Activated naive CD4-positive, alpha-beta T cell (primary cell): Measurements from ENCODE around the gene CELA2B.

Experiments used
- DNase-seq, 4 experiments: peaks; one replicate each; lab custom pipeline; 2025; lab: John Stamatoyannopoulos, UW

The CELA2B gene

DNA sequence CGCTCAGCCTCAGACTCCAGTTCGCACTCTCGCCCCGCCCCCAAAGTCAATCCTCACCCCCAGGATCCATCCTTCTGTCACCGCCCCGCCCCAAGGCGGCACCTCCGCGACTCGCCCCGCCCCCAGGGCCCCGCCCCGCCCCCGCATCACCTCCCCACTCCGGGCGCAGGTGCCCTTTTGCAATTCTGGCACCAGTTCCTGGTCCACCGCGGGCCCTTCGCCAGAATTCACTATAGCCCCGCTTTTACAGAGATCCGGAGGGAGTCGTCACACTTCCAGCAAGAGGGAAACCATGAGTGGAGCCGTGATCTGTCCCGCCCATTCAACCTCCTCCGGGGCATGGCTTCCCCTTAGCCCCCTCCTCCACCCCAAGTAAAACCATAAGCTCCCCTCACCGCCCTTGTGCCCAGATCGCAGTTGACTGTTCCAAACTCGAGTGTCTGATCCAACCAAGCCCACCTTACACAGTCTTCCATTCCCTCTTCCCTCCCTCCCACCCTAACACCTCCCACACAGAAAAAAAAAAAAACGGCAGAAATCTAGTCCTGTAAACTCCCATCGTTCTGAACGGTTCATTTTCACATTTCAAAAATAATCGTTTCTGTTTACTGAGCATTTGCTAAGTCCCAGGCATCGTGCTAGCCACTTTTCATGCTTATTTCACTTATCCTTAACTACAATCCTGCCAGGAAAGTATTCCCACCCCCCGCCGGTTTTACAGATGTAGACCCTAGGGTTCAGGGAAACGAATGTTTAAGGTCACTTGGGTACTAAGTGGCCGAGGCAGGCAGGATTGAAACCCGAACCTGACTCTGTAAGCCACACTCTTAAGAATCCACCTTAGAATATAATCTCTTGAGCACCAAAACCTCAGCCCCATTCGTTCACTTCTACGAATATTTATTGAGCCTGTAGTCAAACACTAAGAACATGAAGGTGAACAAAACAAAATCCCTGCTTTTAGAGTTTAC lies 49.4 kb downstream of the CELA2B start:
- no peak for DNase-seq

DNA sequence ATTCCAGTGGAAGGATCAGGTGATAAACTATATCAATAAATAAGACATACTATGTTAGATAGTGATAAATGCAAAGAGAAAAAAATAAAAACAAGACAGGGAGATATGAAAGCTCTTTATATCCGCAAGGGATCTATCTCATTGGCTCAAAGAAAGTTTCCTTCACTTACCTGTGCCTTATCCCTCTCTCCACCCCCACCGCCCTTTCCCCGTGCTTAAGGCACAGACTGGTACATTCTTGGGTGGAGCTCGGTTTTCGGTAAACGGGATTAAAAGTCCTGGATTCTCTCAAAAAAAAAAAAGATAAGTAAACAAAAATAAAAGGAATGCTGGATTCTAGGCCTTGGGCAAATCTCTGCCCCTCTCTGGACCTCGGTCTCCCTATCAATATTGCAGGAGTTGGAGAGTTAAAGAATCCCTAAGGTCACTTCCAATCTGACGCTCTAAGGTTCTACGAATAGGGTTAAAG lies 50.2 kb downstream of the CELA2B start:
- no peak for DNase-seq

DNA sequence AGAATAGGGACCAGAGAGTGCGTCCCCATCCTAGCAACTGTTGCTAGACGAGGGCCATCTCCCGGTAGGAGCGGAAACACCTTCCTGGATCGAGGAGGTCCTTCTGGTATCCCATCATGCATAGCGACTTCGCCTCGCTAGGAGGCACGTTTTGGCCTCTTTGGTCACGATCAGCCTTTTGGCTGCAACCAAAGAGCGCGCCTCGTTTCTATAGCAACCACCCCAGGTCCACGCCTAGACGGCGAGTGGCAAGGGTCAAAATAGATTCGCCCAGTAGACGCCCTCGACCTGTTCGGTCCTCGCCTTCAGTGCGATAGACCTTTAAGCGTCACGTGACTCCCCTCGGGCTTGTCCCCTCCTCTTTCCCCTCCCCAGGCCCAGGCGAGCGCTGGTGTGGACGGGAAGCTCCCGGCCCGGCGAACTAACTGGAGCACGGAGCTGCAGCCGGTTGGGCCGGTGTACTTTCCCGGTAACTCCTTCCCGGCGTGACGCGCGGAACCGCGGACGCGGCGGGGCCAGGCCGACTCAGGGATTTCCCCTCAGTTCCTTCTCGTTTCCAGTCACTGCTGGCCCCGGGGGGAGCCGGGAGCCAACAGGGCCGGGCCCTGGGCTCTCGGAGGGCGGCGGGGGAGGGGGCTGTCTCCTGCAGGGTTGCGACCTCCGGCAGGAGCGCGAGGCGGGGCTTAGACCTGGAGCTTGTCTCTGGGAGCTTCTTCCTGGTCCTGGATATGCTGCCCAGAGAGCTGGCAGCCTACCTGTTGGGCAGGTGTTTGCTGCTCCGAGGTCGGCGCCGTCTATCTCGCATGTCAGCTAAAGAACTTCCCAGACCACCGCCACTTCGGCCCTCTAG lies 50.8 kb downstream of the CELA2B start, which contains the start of gene DNAJC16:
TSS of gene DNAJC16 (plus strand) at position 359 of the 850 bp plus-strand sequence. CDS start 2,258 bp downstream, outside the sequence.
- peak; percentile 78 to 92 (median 88) for DNase-seq

DNA sequence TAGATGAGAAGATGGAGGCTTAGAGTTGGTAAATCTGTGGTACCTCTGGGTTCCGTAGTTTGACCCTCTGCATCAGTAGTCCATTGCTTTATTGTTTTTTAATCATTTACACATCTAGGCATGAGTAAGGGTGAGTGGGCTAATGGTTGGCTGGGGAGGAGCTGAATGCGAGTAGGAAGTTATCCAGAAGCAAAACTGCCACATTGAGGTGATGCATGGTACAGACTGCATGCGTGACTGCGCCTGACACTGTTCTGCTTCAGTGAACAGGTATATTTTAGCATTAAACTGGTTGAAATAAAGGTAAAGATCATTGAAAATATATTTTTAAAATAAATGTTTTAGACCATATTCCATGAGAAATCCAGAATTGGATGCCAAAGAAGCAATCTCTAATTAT lies 55.1 kb downstream of the CELA2B start:
- DNase-seq = no peak

DNA sequence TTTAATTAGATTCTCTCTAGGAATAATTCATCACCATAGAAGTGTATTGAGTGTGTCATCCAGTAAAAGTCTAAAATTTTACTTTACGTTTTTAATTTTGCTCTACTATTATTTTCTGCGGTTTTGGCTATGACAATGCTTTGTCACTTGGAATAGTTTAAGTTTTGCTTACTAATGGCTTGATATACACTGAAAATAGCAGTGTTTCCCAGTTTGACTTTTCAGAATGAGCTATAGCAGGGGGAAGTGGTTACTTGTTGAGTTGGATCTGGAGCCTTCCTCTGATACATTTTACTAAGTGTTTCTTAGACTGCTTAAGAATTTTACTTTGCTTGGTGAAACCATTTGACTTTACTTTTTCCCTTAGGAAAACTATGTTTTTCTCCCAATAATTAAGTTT lies 55.8 kb downstream of the CELA2B start:
- DNase-seq = no peak

DNA sequence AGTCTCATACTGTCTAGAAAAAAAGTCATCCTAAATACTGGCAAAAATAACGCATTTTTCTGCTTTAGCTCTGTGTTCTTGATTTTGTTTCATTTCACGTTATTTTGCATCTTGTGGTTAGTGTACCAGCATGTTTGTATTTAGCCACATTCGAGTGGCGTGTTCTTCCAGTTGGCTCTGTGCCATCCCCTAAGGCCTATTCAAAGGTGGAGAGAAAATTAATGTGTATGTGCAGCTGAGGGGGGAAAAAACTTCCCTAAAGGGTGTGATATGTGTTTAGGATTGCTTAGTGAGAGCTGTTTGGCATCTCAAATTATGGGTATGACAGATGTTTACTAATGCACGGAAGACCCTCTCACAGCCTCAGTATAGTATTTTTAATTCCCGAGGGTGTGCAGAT lies 62.9 kb downstream of the CELA2B start:
- DNase-seq = no peak

DNA sequence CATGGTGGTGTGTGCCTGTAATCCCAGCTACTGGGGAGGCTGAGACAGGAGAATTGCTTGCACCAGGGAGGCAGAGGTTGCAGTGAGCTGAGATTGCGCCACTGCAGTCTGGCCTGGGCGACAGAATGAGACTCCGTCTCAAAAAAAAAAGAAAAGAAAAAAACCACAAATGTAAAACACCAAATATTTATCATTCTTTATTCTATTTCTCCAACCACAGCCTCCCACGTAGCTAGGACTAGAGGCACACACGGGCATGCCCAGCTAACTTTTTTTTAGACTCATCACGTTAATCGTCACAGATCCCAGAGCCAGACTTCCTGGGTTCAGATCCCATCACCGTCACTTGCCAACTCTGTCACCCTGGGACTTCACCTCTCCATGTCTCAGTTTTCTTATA lies 64.3 kb downstream of the CELA2B start:
- no peak for DNase-seq
